GM18868 (cell line): ENCODE results near the gene TATDN3.
"Not testable (repeated sequence)": the region's sequence is repeated elsewhere in the genome, so short reads cannot be mapped to it uniquely, and the experiment has no call there.

Experiments
- ATAC-seq: cut with Tn5 transposase; IDR thresholded peaks from one replicate; pipeline ENCODE4 v1.9.1; 2021; ENCODE audit warnings: mild to moderate bottlenecking, moderate library complexity; ENCODE audit not compliant: unreplicated experiment

TATDN3 gene

GRCh38 chr1:212791676-212792395 is at the start of gene TATDN3, which contains the start of gene NSL1:
TSS of gene TATDN3 (plus strand) at chr1:212791894. CDS start at chr1:212791922, 28 bp downstream.
TSS of gene NSL1 (minus strand) at chr1:212791777. CDS start at chr1:212791763, 14 bp downstream.
- ATAC-seq: peak; percentile 55

GRCh38 chr1:212743901-212744475 is 47.7 kb upstream of the TATDN3 start:
- ATAC-seq: no peak

DNA sequence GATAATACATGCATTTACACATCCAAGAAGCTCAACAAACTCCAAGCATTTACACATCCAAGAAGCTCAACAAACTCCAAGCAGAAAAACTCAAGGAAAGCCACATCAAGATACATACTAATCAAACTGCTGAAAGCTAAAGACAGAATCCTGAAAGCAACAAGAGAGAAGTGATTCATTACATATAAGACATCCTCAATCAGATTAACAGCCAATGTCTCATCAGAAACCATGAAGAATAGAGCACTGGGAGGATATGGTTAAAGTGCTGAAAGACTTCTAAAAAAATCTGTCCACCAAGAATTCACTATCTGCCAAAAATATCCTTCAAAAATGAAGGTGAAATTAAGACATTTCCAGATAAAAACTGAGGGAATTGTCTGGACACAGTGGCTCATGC is 46.4 kb upstream of the TATDN3 start:
- no peak for ATAC-seq

GRCh38 chr1:212746546-212746945 is 45.1 kb upstream of the TATDN3 start:
- ATAC-seq: no peak

DNA sequence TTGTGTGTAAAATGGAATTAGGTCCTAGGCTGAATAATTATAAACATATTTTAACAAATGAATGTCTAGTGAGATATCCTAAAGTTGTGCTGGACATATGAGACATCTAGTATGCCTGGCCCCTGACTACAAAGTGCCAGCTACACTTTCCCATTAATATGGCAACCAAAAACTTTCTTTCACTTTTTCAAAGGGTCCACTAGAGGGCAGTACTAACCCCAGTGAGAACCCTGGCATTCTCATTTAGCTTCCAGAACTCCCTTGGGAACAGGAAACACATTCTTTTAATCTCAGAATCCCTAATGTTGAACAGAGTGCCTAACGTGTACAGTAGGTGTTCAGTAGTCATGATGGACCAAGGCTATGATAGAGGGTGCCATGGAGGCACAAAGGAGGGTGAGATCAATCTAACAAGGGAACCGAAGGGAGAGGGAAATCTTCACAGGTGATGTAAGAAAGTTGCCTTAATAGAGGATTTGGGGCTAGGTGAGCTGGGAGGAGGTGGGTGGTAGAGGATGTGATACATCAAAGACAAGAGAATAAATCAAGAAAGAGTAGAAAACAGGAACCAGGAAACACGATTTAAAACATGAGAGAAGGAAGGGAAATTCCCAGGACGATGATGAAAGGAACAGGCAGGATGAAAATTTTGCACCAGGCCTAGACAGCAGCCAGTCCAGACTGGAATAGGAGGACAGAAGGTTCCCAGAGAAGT is 41.7 kb upstream of the TATDN3 start:
- ATAC-seq: peak; percentile 45

DNA sequence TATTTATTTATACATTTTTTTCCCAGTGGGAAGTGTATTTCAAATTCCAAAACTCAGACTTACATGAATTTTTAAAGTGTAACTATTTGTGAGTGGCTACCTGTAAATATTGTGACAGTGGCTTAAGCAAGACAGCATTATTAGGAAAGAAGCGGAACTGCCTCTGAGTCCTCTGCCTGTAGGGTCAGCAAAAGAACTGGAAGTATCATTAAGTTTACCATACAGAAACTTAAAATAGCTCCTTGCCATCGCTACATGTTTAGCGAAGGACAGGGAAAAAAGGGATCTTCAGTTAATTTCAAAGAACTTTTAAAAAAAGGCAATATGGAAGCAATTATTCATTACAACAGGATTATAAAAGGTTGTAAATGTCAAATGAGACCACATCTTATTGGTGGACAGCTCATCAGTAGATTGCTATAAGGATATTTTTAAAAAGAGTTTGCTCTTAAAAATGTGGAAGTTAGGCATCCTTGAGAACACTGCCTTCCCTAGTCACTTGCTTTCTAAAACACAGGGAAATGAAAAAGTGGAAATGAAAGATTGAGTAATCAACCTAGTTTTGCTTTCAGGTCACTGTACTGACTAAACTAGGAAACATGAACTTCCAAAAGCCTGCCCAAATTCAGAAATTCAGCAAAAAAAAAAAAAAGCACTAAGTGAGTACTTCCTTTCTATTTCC is 39.3 kb upstream of the TATDN3 start:
- ATAC-seq: peak; percentile 34

- ATAC-seq: peak; percentile 41
These were observed 38.7 kb upstream of the TATDN3 start for GRCh38 chr1:212752934-212753497.

DNA sequence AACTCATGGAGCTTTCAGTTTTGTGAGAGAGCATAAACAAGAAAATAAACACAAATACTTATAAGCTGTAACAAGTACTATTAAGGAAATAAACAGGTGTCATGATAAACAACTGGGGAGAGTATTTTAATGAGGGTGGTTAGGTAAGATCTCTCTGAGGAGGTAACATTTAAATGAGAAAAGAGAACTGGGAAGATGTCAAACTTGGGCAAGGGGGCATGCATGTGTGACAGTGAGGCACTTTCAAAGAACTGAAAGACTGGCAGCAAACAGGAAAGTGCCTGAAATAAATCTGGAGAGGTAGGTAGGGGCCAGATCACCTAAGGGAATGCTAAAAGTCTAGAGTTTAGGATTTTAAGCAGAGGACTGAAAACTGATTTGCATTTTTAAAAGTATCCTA is 37.9 kb upstream of the TATDN3 start:
- no peak for ATAC-seq

GRCh38 chr1:212754193-212754592 is 37.5 kb upstream of the TATDN3 start:
- peak; percentile 39 for ATAC-seq

- ATAC-seq: no peak
These were observed 37.0 kb upstream of the TATDN3 start for GRCh38 chr1:212754680-212755079.

DNA sequence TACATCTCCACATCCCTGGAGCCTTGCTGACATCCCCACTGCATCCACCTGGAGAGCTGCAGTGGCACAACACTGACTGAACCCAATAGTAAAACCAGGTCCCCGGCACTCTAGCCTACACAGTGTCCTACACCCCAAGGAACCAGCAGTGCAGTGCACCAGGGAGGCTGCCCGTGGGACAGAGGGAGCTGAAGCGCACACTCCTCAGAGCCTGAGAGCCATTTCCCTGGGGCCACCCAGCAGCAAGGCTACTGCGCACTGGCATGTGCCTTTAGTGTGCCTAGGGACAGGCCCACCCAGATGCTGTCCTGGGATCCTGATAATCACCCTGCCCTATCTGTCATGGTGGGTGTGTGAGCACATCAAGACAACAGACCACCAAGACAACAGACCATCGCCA is 32.0 kb upstream of the TATDN3 start:
- ATAC-seq: no peak

GRCh38 chr1:212760126-212760823 is 31.4 kb upstream of the TATDN3 start:
- no peak for ATAC-seq

- ATAC-seq: no peak
These were observed 29.5 kb upstream of the TATDN3 start for GRCh38 chr1:212762234-212762633.

DNA sequence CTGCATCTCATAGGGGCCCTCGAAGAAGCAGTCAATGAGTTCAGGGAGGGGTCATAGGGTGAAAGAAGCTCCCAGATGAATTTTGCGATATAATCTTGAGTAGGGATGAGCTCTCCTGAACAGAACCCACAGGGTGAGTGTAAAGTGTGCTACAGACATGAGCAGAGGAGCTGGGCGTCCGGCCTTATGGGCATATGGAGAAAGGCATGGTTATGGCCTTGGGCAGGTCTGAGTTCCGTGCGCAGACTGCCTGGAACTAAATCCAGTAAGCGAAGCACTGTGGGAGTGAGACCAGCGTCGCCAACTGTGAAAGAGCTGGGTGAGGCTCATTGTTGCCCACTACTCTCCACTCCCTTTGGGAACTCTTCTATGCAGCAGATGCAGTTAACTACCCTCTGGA is 28.9 kb upstream of the TATDN3 start:
- ATAC-seq: no peak

- not testable (repeated sequence) for ATAC-seq
These were observed 26.9 kb upstream of the TATDN3 start for GRCh38 chr1:212764718-212765281.

GRCh38 chr1:212766825-212767224 is 24.9 kb upstream of the TATDN3 start:
- not testable (repeated sequence) for ATAC-seq

- ATAC-seq: peak; percentile 71
These were observed 22.1 kb upstream of the TATDN3 start for GRCh38 chr1:212769459-212770167.

- no peak for ATAC-seq
These were observed 20.4 kb upstream of the TATDN3 start for GRCh38 chr1:212771341-212771740.

GRCh38 chr1:212773011-212773410 is 18.7 kb upstream of the TATDN3 start:
- ATAC-seq: no peak
